Measurements from ENCODE around the gene SLA2. TPM values are rescaled to one million over a fixed set of nuclear protein-coding genes. Genes with fewer than 3 reads are reported as not detected.

Gene SLA2
- total RNA-seq, 1 experiment from 2014 or later, result 0.06 TPM

- no peak overlapping the region for H3K27ac ChIP-seq
- H3K36me3 ChIP-seq, result peaks cover 45% of the 10 kb centered on the region
- no peak overlapping the region for H3K4me3 ChIP-seq
- DNase-seq, result no peak
- no peaks in the 10 kb centered on the region for H3K9me3 ChIP-seq (replicated peaks)
- H3K27me3 ChIP-seq, result no peaks in the 10 kb centered on the region
- H3K4me1 ChIP-seq, result peaks cover 5% of the 10 kb centered on the region
Measured at GRCh38 chr20:36607586-36608387, 38.2 kb downstream of the SLA2 start.

DNA sequence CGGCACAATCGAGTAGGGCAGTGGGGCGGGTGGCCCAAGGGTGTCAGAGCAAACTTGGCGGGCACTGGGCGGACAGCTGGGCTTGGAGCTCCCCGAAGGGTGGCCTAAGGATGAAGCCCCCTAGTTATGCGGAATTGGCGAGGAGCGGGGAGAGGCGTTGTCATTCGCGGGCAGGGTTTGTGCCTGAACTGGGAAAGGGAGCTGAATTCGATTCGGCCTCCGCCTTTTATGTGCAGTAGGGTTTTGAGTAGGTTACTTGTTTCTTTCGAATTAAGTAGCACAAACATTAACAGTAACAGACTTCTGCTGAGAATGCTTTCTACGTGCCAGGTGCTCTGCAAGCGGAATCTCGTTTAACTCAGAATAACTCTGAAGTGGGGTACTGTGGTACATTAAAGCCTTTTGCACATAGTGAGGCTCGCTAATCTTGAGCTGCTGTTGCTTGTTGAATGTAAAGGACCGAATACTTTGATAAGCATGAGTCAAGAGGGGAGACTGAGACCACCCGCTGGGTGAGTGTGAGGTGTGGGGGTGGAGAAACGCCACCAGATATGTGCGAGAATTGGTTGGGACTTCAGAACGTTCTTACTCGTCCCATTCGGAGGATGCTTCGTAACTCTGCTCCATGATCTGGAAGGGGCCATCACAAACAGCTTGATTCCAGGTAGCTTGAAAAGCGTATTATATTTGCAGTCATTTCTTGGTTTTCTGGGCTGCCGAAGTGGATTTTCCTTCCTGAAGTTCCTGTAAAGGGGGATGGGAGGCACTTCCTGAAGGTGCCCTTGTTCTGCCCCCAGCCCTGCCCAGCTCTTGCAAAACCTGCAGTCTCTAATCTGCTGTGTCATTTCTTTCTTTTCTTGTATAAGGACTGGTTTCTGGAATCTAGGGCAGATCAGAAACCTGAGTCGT is 39.6 kb downstream of the SLA2 start:
- peaks cover 5% of the 10 kb centered on the region for H3K4me1 ChIP-seq
- H3K27ac ChIP-seq, result peak overlapping the region; percentile 39
- peak overlapping the region; percentile 91 for H3K4me3 ChIP-seq
- H3K27me3 ChIP-seq, result no peaks in the 10 kb centered on the region
- no peak for DNase-seq
- peaks cover 31% of the 10 kb centered on the region for H3K36me3 ChIP-seq
- no peaks in the 10 kb centered on the region for H3K9me3 ChIP-seq (replicated peaks)

DNA sequence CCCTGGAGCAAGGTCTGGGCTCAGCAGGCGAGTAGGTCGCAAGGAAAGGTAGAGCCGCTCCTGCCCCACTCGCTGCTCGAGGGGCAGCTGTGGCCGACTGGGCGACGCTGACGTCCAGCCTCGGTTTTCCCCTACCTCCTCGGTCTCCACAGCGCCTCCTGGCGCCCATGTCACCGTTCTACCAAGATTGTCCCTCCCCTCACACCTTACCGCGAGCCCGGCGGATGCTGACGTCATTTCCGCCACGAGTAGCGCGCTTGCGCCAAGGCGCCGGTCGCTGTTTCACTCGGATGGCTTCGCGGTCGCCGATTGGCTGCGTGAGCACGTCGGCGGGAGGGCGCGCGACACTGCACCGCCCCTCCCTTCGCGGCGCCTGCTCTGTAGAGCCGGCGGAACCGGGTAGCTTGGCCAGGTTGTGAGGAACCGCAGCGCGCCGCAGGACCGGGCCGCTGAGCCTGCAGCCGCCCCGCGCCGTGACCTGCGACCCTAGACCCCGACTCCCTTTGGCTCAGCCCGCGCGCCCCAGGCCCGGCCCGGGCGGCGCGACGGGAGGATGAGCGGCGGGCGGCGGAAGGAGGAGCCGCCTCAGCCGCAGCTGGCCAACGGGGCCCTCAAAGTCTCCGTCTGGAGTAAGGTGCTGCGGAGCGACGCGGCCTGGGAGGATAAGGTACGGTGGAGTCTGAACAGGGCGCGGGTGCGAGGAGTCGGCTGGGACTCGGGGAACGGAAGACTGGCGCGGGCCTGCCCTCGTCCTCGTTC is 40.4 kb downstream of the SLA2 start, which contains the start of gene RAB5IF:
RAB5IF (plus strand) TSS at position 381 of the 759 bp plus-strand sequence; CDS start at position 554, 173 bp downstream.
- Histone ChIP-seq H3K27ac (peak within 1 kb of the TSS; percentile 39), H3K36me3 (peaks cover 26% of the 10 kb centered on the region), H3K9me3 (replicated peaks) (no peaks in the 10 kb centered on the region), H3K27me3 (no peaks in the 10 kb centered on the region), H3K4me3 (peak within 1 kb of the TSS; percentile 91), H3K4me1 (peaks cover 5% of the 10 kb centered on the region)
- DNase-seq, result peak; percentile 100

DNA sequence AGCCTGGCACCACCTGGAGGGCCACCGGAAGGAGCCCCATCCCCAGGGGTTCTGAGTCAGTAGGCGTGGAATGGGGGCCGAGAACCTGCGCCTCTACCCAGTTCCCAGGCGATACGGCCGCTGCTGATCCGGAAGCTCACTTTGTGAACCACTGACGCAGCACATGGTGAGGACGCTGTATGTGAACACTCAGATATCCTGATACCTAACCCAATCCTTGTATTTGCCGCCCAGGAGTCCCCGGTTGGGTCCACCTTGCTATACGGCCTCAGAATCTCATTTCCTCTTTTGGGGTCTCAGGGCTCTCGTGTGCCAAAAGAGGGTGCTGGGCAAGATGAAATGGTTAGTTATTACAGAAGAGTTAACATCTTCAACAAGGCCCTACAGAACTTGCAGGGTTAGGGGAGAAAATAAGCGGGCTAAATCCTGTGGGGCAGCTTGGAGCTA is 41.0 kb downstream of the SLA2 start:
- H3K9me3 ChIP-seq (replicated peaks), result no peaks in the 10 kb centered on the region
- peaks cover 2% of the 10 kb centered on the region; the same call in 1 of the 2 replicates for H3K27me3 ChIP-seq
- peak in 1 of 2 experiments; percentile 42 for DNase-seq
- H3K36me3 ChIP-seq, result peaks cover 20% of the 10 kb centered on the region
- H3K27ac ChIP-seq, result peak overlapping the region; percentile 25; the same call in 1 of the 2 replicates
- peaks cover 5% of the 10 kb centered on the region for H3K4me1 ChIP-seq
- H3K4me3 ChIP-seq, result peak overlapping the region; percentile 91

GRCh38 chr20:36601540-36601939 is 44.5 kb downstream of the SLA2 start:
- no peaks in the 10 kb centered on the region for H3K36me3 ChIP-seq
- DNase-seq, result no peak
- H3K4me3 ChIP-seq, result no peak overlapping the region
- no peak overlapping the region for H3K27ac ChIP-seq
- H3K4me1 ChIP-seq, result peaks cover 13% of the 10 kb centered on the region
- no peaks in the 10 kb centered on the region for H3K9me3 ChIP-seq (replicated peaks)
- peaks cover 3% of the 10 kb centered on the region; the same call in 1 of the 2 replicates for H3K27me3 ChIP-seq

- H3K27ac ChIP-seq, result no peak overlapping the region
Measured at GRCh38 chr20:36599912-36600345, 46.1 kb downstream of the SLA2 start.

GRCh38 chr20:36593347-36593929 is 52.6 kb downstream of the SLA2 start:
- Histone ChIP-seq H3K4me1 (peaks cover 28% of the 10 kb centered on the region), H3K27ac (no peak overlapping the region), H3K4me3 (no peak overlapping the region), H3K9me3 (replicated peaks) (no peaks in the 10 kb centered on the region), H3K27me3 (no peaks in the 10 kb centered on the region), H3K36me3 (peaks cover 25% of the 10 kb centered on the region)
- no peak for DNase-seq

More at GRCh38 chr20:36599912-36600345, 46.1 kb downstream of the SLA2 start:
- Histone ChIP-seq H3K27me3 (peaks cover 3% of the 10 kb centered on the region; the same call in 1 of the 2 replicates), H3K4me1 (peaks cover 12% of the 10 kb centered on the region), H3K4me3 (no peak overlapping the region), H3K36me3 (no peaks in the 10 kb centered on the region), H3K9me3 (replicated peaks) (no peaks in the 10 kb centered on the region)
- DNase-seq, result no peak

GRCh38 chr20:36591854-36592641 is 53.9 kb downstream of the SLA2 start:
- no peak overlapping the region; the same call in 1 of the 2 replicates for H3K27ac ChIP-seq
- H3K4me1 ChIP-seq, result peaks cover 23% of the 10 kb centered on the region
- no peaks in the 10 kb centered on the region for H3K27me3 ChIP-seq
- DNase-seq, result peak; percentile 43 to 68
- H3K9me3 ChIP-seq (replicated peaks), result no peaks in the 10 kb centered on the region
- peaks cover 28% of the 10 kb centered on the region for H3K36me3 ChIP-seq
- H3K4me3 ChIP-seq, result no peak overlapping the region

- Histone ChIP-seq H3K27ac (peak overlapping the region; percentile 49), H3K27me3 (no peaks in the 10 kb centered on the region), H3K36me3 (peaks cover 35% of the 10 kb centered on the region), H3K9me3 (replicated peaks) (no peaks in the 10 kb centered on the region), H3K4me1 (peaks cover 23% of the 10 kb centered on the region), H3K4me3 (no peak overlapping the region)
- peak; percentile 86 to 96 for DNase-seq
Measured at GRCh38 chr20:36591281-36591680, 54.7 kb downstream of the SLA2 start.

DNA sequence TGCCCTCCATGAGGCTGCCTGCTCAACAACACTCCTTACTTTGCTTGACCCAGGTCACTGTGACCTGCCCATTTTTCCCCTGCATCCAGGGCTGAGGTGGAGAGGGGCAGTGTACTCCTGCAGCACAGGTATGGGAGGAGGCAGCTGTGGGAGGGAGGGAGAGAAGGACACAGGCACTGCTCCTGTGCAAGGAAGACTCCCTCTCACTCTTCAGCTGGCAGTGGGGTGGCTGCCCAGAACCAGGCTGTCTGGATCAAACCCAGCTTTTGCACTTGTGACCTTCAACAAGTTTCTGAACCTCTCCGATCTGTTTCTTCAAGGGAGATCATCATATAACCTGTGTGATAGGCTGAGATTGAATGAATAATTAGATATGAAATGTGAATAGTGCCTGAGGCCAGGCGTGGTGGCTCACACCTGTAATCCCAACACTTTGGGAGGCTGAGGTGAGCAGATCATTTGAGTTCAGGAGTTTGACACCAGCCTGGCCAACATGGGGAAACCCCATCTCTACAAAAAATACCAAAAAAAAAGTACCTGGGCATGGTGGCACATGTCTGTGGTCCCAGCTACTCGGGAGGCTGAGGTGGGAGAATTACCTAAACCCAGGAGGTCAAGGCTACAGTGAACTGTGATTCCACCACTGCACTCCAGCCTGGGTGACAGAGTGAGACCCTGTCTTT is 58.5 kb downstream of the SLA2 start:
- Histone ChIP-seq H3K4me1 (peaks cover 22% of the 10 kb centered on the region), H3K36me3 (peaks cover 59% of the 10 kb centered on the region), H3K9me3 (replicated peaks) (no peaks in the 10 kb centered on the region), H3K4me3 (no peak overlapping the region), H3K27ac (no peak overlapping the region), H3K27me3 (no peaks in the 10 kb centered on the region)
- no peak for DNase-seq

- H3K27ac ChIP-seq, result no peak overlapping the region
- peaks cover 66% of the 10 kb centered on the region for H3K36me3 ChIP-seq
- peak in 1 of 2 experiments; percentile 41 for DNase-seq
- H3K4me1 ChIP-seq, result peaks cover 4% of the 10 kb centered on the region
- no peak overlapping the region for H3K4me3 ChIP-seq
- H3K27me3 ChIP-seq, result no peaks in the 10 kb centered on the region
- no peaks in the 10 kb centered on the region for H3K9me3 ChIP-seq (replicated peaks)
Measured at GRCh38 chr20:36585410-36586125, 60.4 kb downstream of the SLA2 start.

GRCh38 chr20:36584018-36584481 is 61.9 kb downstream of the SLA2 start:
- no peak overlapping the region for H3K4me3 ChIP-seq
- no peaks in the 10 kb centered on the region for H3K9me3 ChIP-seq (replicated peaks)
- no peak overlapping the region for H3K27ac ChIP-seq
- no peak for DNase-seq
- peaks cover 77% of the 10 kb centered on the region for H3K36me3 ChIP-seq
- no peaks in the 10 kb centered on the region for H3K27me3 ChIP-seq
- H3K4me1 ChIP-seq, result no peaks in the 10 kb centered on the region
